GM12878 (cell line): ENCODE data around the gene STYXL1.

Source experiments
- BACH1 ChIP-seq: fragments of 450-650 bp; IDR thresholded peaks from 2 replicates; pipeline ENCODE4 v1.6.1; 2017; ENCODE audit warnings: mild to moderate bottlenecking, borderline replicate concordance
- EED ChIP-seq: sonication (generic); IDR thresholded peaks from 2 replicates; pipeline ENCODE4 v1.6.1; 2016; ENCODE audit warnings: antibody characterized with exemption, low read depth
- FOXM1 ChIP-seq: IDR thresholded peaks from 2 replicates; pipeline ENCODE4 v1.6.1; 2012; ENCODE audit warnings: low read depth, mild to moderate bottlenecking, inconsistent platforms, low read length, moderate library complexity
- KAT2A ChIP-seq: conservative IDR thresholded peaks from 2 replicates; pipeline ENCODE4 v1.6.1; 2011; ENCODE audit warnings: low read depth, low read length; ENCODE audit not compliant: control insufficient read depth
- NFXL1 ChIP-seq: fragments of 450-650 bp; IDR thresholded peaks from 2 replicates; pipeline ENCODE4 v1.6.1; 2017; ENCODE audit warnings: antibody characterized with exemption, mild to moderate bottlenecking, borderline replicate concordance
- NRF1 ChIP-seq: conservative IDR thresholded peaks from 2 replicates; pipeline ENCODE4 v1.6.1; 2011; ENCODE audit warnings: mild to moderate bottlenecking, low read depth, low read length, improper control_type of control experiment

DNA sequence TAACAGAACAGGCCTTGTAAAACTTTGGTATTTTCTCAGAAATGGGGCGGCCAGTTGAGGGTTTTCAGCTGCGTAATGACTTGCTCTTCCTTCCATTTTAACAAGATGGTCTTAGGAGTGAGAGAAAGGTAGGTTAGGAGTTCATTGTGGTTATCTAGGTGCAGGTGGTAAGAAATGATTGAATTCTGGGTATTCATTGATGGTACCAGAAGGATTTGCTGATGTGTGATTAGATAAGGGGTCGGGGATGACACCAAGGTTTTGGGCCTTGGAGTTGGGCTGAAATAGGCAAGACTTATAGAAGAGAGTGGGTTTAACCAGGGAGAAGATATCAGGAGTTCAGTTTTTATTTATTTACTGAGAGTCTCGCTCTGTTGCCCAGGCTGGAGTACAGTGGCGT is 2.7 kb upstream of the STYXL1 start:
- TF ChIP-seq NRF1 (no peak), EED (no peak), KAT2A (no peak), BACH1 (no peak), NFXL1 (no peak), FOXM1 (no peak)
